HG03280 (cell line): ENCODE measurements around the gene ITGA4.
A peak's percentile ranks its signal among the peaks of the same experiment; 100 is the strongest.

Experiments
- ATAC-seq: cut with Tn5 transposase; IDR thresholded peaks from one replicate; pipeline ENCODE4 v1.9.1; 2021; ENCODE audit warnings: mild to moderate bottlenecking, moderate library complexity; ENCODE audit not compliant: unreplicated experiment

The ITGA4 gene

GRCh38 chr2:181457741-181458425 lies 697 bp downstream of the ITGA4 start:
- ATAC-seq, result peak; percentile 27

GRCh38 chr2:181458871-181459270 lies 1.7 kb downstream of the ITGA4 start:
- ATAC-seq, result no peak

- no peak for ATAC-seq
Measured at GRCh38 chr2:181459621-181460021, 2.4 kb downstream of the ITGA4 start.

- ATAC-seq, result peak; percentile 22
Measured at GRCh38 chr2:181461056-181461997, 4.1 kb downstream of the ITGA4 start.

GRCh38 chr2:181462033-181462432 lies 4.8 kb downstream of the ITGA4 start:
- no peak for ATAC-seq

- no peak for ATAC-seq
Measured at GRCh38 chr2:181463588-181463987, 6.4 kb downstream of the ITGA4 start.

- no peak for ATAC-seq
Measured at GRCh38 chr2:181464966-181465365, 7.8 kb downstream of the ITGA4 start.

- ATAC-seq, result no peak
Measured at GRCh38 chr2:181465676-181466375, 8.6 kb downstream of the ITGA4 start.

GRCh38 chr2:181466661-181467576 lies 9.7 kb downstream of the ITGA4 start:
- no peak for ATAC-seq

GRCh38 chr2:181467966-181468707 lies 11.0 kb downstream of the ITGA4 start:
- ATAC-seq, result no peak

- no peak for ATAC-seq
Measured at GRCh38 chr2:181468811-181469210, 11.6 kb downstream of the ITGA4 start.

GRCh38 chr2:181471226-181471625 lies 14.0 kb downstream of the ITGA4 start:
- no peak for ATAC-seq

GRCh38 chr2:181471783-181472182 lies 14.6 kb downstream of the ITGA4 start:
- no peak for ATAC-seq

GRCh38 chr2:181472990-181473389 lies 15.8 kb downstream of the ITGA4 start:
- ATAC-seq, result no peak

GRCh38 chr2:181474222-181474881 lies 17.2 kb downstream of the ITGA4 start:
- ATAC-seq, result no peak

GRCh38 chr2:181483211-181483610 lies 26.0 kb downstream of the ITGA4 start:
- no peak for ATAC-seq

GRCh38 chr2:181483876-181484275 lies 26.7 kb downstream of the ITGA4 start:
- ATAC-seq, result no peak

GRCh38 chr2:181484851-181485637 lies 27.9 kb downstream of the ITGA4 start:
- ATAC-seq, result no peak

GRCh38 chr2:181485638-181485946 lies 28.4 kb downstream of the ITGA4 start:
- ATAC-seq, result no peak
